Left ventricle myocardium inferior (tissue), 1 donor: ENCODE data around the gene ESPNL. TPM values are rescaled to one million over a fixed set of nuclear protein-coding genes. Genes with fewer than 3 reads are reported as not detected.

Source experiments
- DNase-seq: peaks from one replicate; pipeline ENCODE4 v3.0.0-alpha.2; 2020
- H3K27ac ChIP-seq: fragments of 200-600 bp; replicated peaks from 2 replicates; pipeline ENCODE4 v1.8.0; 2021
- H3K27me3 ChIP-seq: fragments of 200-600 bp; 2 replicates; pipeline ENCODE4 v1.8.0; 2021; ENCODE audit warnings: low read depth
- H3K36me3 ChIP-seq: fragments of 200-600 bp; 2 replicates; pipeline ENCODE4 v1.8.0; 2021
- H3K4me1 ChIP-seq: fragments of 200-600 bp; 2 replicates; pipeline ENCODE4 v1.8.0; 2021
- H3K4me3 ChIP-seq: fragments of 200-600 bp; 2 replicates; pipeline ENCODE4 v1.8.0; 2021; ENCODE audit warnings: mild to moderate bottlenecking, moderate library complexity
- H3K9me3 ChIP-seq: fragments of 200-600 bp; replicated peaks from 2 replicates; pipeline ENCODE4 v1.8.0; 2021
- intact Hi-C: fragments of 100-400 bp; cut with micrococcal nuclease; formaldehyde crosslinking; loops from one replicate; pipeline ENCODE4 v1.11.0; 2022
- total RNA-seq: library from RNA; stranded (reverse); fragmentation: NEBNext Ultra II Directional; extraction: Animal tissue kit (Norgen Biotek cat#: 25700); gene quantifications from one replicate; pipeline ENCODE4 v1.2.1, GENCODE V29; 2021
- TF ChIP-seq, protein P1 (sequence below): fragments of 200-600 bp; IDR thresholded peaks from 2 replicates; pipeline ENCODE4 v1.8.0; 2021; ENCODE audit warnings: antibody characterized with exemption, mild to moderate bottlenecking, borderline replicate concordance
- donor health status: DM: no; HTN: yes; CAD: no; lungs with severe emphysema.

The ESPNL gene
- total RNA-seq, 1 donor from 2014 or later: not detected

DNA sequence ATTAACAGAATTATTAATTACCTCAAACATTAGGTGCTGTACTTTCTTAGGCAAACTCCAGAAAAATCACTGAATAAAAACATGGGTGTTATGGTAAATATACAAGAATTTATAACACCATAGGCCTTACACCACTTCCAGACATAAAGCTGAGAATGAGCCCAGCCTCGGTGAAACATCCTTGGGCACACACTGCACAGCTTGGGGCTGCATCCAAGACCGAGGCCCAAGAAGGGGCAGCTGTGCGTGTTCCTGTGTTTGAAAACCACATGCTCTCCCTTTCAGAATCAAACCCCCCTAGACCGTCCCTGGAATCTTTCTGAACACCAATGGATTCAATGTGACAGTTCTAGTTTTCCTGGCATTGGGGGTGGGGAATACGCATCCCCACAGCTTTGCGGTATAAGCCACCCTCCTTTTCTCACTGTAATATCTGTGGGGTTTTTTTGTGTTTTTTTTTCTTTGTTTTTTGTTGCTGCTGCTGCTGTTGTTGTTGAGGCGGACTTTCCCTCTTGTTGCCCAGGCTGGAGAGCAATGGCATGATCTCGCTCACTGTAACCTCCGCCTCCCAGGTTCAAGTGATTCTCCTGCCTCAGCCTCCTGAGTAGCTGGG, 71.5 kb downstream of the ESPNL start:
- Histone ChIP-seq H3K9me3 (no peaks in the 10 kb centered on the region), H3K4me3 (no peak overlapping the region), H3K36me3 (peaks cover 87% of the 10 kb centered on the region), H3K27ac (no peak overlapping the region), H3K27me3 (no peaks in the 10 kb centered on the region), H3K4me1 (peaks cover 19% of the 10 kb centered on the region)
- intact Hi-C loops: no loop called here
- no peak for DNase-seq
- TF ChIP-seq, protein P1, sequence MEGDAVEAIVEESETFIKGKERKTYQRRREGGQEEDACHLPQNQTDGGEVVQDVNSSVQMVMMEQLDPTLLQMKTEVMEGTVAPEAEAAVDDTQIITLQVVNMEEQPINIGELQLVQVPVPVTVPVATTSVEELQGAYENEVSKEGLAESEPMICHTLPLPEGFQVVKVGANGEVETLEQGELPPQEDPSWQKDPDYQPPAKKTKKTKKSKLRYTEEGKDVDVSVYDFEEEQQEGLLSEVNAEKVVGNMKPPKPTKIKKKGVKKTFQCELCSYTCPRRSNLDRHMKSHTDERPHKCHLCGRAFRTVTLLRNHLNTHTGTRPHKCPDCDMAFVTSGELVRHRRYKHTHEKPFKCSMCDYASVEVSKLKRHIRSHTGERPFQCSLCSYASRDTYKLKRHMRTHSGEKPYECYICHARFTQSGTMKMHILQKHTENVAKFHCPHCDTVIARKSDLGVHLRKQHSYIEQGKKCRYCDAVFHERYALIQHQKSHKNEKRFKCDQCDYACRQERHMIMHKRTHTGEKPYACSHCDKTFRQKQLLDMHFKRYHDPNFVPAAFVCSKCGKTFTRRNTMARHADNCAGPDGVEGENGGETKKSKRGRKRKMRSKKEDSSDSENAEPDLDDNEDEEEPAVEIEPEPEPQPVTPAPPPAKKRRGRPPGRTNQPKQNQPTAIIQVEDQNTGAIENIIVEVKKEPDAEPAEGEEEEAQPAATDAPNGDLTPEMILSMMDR: no peak

DNA sequence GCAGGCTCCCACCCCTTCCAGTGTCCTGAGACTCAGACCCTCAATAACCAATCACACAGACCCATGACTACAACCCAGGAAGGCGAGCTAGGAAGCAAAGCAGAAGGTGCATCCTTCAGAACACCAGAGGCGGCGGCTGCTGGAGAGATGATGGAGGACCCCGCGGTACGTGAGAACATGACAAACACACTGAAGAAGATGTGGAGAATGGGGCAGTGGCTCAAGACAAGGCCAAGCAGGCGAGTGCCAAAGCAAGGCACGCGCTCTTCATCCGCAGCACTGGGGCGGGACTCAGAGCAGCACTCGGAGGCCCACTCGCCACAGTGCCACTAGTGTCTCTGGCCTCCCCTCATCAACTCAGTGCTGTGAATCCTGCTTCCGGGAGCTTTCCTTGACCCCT, 72.3 kb downstream of the ESPNL start:
- H3K9me3 ChIP-seq: no peaks in the 10 kb centered on the region
- no peak overlapping the region for H3K4me3 ChIP-seq
- no peak for DNase-seq
- TF ChIP-seq, protein P1: no peak
- peaks cover 19% of the 10 kb centered on the region for H3K4me1 ChIP-seq
- H3K27me3 ChIP-seq: no peaks in the 10 kb centered on the region
- H3K36me3 ChIP-seq: peaks cover 94% of the 10 kb centered on the region
- H3K27ac ChIP-seq: no peak overlapping the region
- intact Hi-C loops: no loop called here

DNA sequence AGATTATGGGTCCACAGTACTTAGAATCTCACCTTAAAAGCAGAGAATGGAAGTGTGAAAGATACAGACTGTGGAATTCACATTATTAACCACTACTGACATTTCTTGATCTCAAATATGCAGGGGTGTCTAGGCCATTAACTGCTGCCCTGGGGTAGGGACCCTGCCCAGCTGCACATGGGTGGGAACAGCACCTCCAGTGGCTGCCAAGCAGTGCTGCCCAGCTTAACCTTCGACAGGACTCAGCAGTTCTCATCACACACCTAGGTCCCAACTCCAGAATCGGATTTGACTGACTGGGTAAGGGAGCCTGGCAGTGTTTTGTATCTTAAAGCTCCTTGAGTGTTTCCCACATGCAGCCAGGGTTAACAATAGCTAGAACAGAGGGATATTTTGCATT, 73.6 kb downstream of the ESPNL start:
- no peaks in the 10 kb centered on the region for H3K9me3 ChIP-seq
- DNase-seq: no peak
- no peak overlapping the region for H3K4me3 ChIP-seq
- no peaks in the 10 kb centered on the region for H3K27me3 ChIP-seq
- intact Hi-C loops: no loop called here
- TF ChIP-seq, protein P1: no peak
- H3K36me3 ChIP-seq: peaks cover 96% of the 10 kb centered on the region
- H3K4me1 ChIP-seq: peaks cover 19% of the 10 kb centered on the region
- no peak overlapping the region for H3K27ac ChIP-seq

DNA sequence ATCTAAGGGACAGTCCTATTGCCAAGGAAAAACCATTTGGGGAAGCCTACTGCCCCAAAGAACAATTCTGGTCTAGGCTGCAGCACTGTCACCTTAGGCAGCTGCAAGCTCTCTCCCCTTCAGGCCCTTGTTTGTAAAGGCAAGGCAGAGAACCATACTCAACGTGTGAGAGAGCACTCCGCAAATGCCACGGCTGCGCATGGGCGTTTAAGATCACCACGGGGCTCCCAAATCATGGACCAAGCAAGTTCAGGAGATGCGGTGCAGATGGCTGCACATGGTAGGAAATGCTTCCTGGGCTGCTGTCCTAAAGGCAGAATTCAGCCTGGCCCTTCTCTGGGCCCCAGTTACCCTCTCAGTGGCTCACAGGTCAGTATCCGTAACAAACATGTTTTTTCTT, 74.2 kb downstream of the ESPNL start:
- intact Hi-C loops: no loop called here
- Histone ChIP-seq H3K4me1 (peaks cover 13% of the 10 kb centered on the region), H3K27ac (no peak overlapping the region), H3K4me3 (no peak overlapping the region), H3K27me3 (no peaks in the 10 kb centered on the region), H3K36me3 (peaks cover 96% of the 10 kb centered on the region), H3K9me3 (no peaks in the 10 kb centered on the region)
- no peak for DNase-seq
- TF ChIP-seq, protein P1: no peak

DNA sequence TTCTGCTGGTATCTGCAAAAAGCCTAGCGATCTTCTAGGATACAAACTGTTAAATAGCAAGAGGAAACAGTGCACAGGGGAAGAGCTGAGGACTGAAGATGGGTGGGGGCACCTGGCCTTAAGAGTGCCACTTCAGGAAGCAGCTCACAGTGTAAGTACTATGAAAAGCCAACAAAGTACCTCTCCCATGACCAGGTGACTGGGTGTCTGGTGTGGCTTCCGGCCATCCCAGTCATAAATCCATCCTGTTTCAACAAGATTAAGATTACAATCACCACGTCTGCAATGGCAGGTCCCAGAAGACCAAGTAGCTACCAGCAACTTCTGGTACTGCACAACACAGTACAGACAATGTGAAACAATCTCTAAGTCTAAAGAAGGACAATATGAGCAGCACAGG, 74.6 kb downstream of the ESPNL start:
- H3K36me3 ChIP-seq: peaks cover 96% of the 10 kb centered on the region
- TF ChIP-seq, protein P1: no peak
- intact Hi-C loops: no loop called here
- no peaks in the 10 kb centered on the region for H3K9me3 ChIP-seq
- H3K27me3 ChIP-seq: no peaks in the 10 kb centered on the region
- no peak for DNase-seq
- H3K4me1 ChIP-seq: peaks cover 9% of the 10 kb centered on the region
- no peak overlapping the region for H3K4me3 ChIP-seq
- H3K27ac ChIP-seq: no peak overlapping the region
